Sigmoid colon (tissue), 3 donors: ENCODE measurements around the gene UBAP2.

Experiments
- CTCF ChIP-seq, 4 experiments: fragments of 450-650 bp in 3 of 4; fragments of 200-600 bp in 1 of 4; IDR thresholded peaks; one replicate each; pipeline ENCODE4 v1.5.1; 2016 to 2019; ENCODE audit warnings: antibody characterized with exemption in 4 of 4, mild to moderate bottlenecking in 3 of 4, moderate library complexity in 2 of 4
- POLR2A ChIP-seq, 2 donors: fragments of 450-650 bp; IDR thresholded peaks; one replicate each; pipeline ENCODE4 v1.6.1; 2016; ENCODE audit warnings: antibody characterized with exemption in 2 of 2, mild to moderate bottlenecking in 2 of 2, moderate library complexity in 2 of 2

- TF ChIP-seq CTCF (IDR thresholded peaks at IDR 0.05) (no peak), POLR2A (IDR thresholded peaks at IDR 0.05) (no peak)
Measured at GRCh38 chr9:34059954-34060353, 11.3 kb upstream of the UBAP2 start.
